ENCODE results near the gene SETMAR.

- TF ChIP-seq TAF1 (IDR thresholded peaks at IDR 0.05; ENCODE audit: low read depth, low read length): no peak
- TF ChIP-seq POLR2AphosphoS5 (IDR thresholded peaks at IDR 0.05; ENCODE audit: low read depth, low read length): no peak
- TF ChIP-seq POLR2A (IDR thresholded peaks at IDR 0.05; ENCODE audit: low read depth, low read length): no peak
- TF ChIP-seq POU2F2 (IDR thresholded peaks at IDR 0.05; ENCODE audit: low read depth, low read length): no peak
- TF ChIP-seq SPI1 (IDR thresholded peaks at IDR 0.05; ENCODE audit: low read depth, low read length): no peak
Observed at GRCh38 chr3:4309491-4310128, 6.4 kb downstream of the SETMAR start.
